Endometrial microvascular endothelial cells (primary cell): Measurements from ENCODE around the gene CPT1A. TPM values are rescaled to one million over a fixed set of nuclear protein-coding genes. Genes with fewer than 3 reads are reported as not detected.

Experiments
- in situ Hi-C: cut with HindIII; loops from 2 replicates; pipeline ENCODE4 v1.10.0; 2017; ENCODE audit warnings: low sequenced_read_pairs, low pct_unique_long_range_greater_than_20kb; ENCODE audit errors: inconsistent ontology term
- total RNA-seq: library from RNA; depleted of rRNA; stranded (reverse); fragments of >200 nt; gene quantifications from one replicate; pipeline ENCODE4 v1.2.3, GENCODE V29; 2015; ENCODE audit errors: inconsistent ontology term

Gene CPT1A
- total RNA-seq, 1 donor from 2014 or later = 78.5 TPM

- in situ Hi-C loops = no loop called here
Observed at GRCh38 chr11:68812526-68812925, 29.2 kb downstream of the CPT1A start.

GRCh38 chr11:68810164-68810563, 31.6 kb downstream of the CPT1A start:
- in situ Hi-C loops = no loop called here

- in situ Hi-C loops = no loop called here
Observed at GRCh38 chr11:68809506-68809905, 32.2 kb downstream of the CPT1A start.

GRCh38 chr11:68808787-68809186, 32.9 kb downstream of the CPT1A start:
- in situ Hi-C loops = no loop called here

GRCh38 chr11:68806931-68807844, 34.5 kb downstream of the CPT1A start:
- in situ Hi-C loops = no loop called here

GRCh38 chr11:68804786-68805185, 36.9 kb downstream of the CPT1A start:
- in situ Hi-C loops = no loop called here

- in situ Hi-C loops = no loop called here
Observed at GRCh38 chr11:68803766-68804165, 38.0 kb downstream of the CPT1A start.

GRCh38 chr11:68798221-68798813, 43.4 kb downstream of the CPT1A start:
- in situ Hi-C loops = no loop called here

GRCh38 chr11:68796801-68797200, 44.9 kb downstream of the CPT1A start:
- in situ Hi-C loops = no loop called here

- in situ Hi-C loops = no loop called here
Observed at GRCh38 chr11:68792400-68792966, 49.2 kb downstream of the CPT1A start.

- in situ Hi-C loops = no loop called here
Observed at GRCh38 chr11:68784653-68785052, 57.1 kb downstream of the CPT1A start.

GRCh38 chr11:68783216-68783821, 58.4 kb downstream of the CPT1A start:
- in situ Hi-C loops = no loop called here

- in situ Hi-C loops = no loop called here
Observed at GRCh38 chr11:68782711-68783110, 59.0 kb downstream of the CPT1A start.

- in situ Hi-C loops = no loop called here
Observed at GRCh38 chr11:68780829-68781228, 60.9 kb downstream of the CPT1A start.

- in situ Hi-C loops = no loop called here
Observed at GRCh38 chr11:68778205-68778604, 63.5 kb downstream of the CPT1A start.

- in situ Hi-C loops = no loop called here
Observed at GRCh38 chr11:68776442-68777235, 65.1 kb downstream of the CPT1A start.

GRCh38 chr11:68775951-68776388, 65.7 kb downstream of the CPT1A start:
- in situ Hi-C loops = no loop called here

- in situ Hi-C loops = no loop called here
Observed at GRCh38 chr11:68774194-68774585, 67.5 kb downstream of the CPT1A start.
